Stomach smooth muscle (tissue), 2 donors: ENCODE measurements around the gene NTRK3.

Experiments
- H3K27ac ChIP-seq: one replicate; pipeline ENCODE4 v1.7.0; 2013; ENCODE audit warnings: mild to moderate bottlenecking, low read length, inconsistent platforms
- H3K27me3 ChIP-seq, 2 donors: one replicate each; pipeline ENCODE4 v1.7.0; 2013; ENCODE audit warnings: low read length in 2 of 2; ENCODE audit not compliant: insufficient read depth in 2 of 2, control insufficient read depth in 1 of 2
- H3K36me3 ChIP-seq, 2 donors: one replicate each; pipeline ENCODE4 v1.7.0; 2013; ENCODE audit warnings: low read length in 2 of 2; ENCODE audit not compliant: control insufficient read depth in 2 of 2, insufficient read depth in 2 of 2
- H3K4me1 ChIP-seq: one replicate; pipeline ENCODE4 v1.7.0; 2013; ENCODE audit warnings: low read length; ENCODE audit not compliant: control insufficient read depth, insufficient read depth
- H3K4me3 ChIP-seq, 2 donors: one replicate each; pipeline ENCODE4 v1.7.0; 2013; ENCODE audit warnings: low read length in 2 of 2
- H3K9ac ChIP-seq, 2 donors: one replicate each; pipeline ENCODE4 v1.7.0; 2013; ENCODE audit warnings: low read length in 2 of 2, mild to moderate bottlenecking in 1 of 2
- H3K9me3 ChIP-seq, 2 donors: one replicate each; pipeline ENCODE4 v1.7.0; 2013; ENCODE audit warnings: low read length in 2 of 2; ENCODE audit not compliant: control insufficient read depth in 2 of 2
- donor health status: healthy.
- donor health status: Pancreatic carcinoma.

NTRK3 gene

DNA sequence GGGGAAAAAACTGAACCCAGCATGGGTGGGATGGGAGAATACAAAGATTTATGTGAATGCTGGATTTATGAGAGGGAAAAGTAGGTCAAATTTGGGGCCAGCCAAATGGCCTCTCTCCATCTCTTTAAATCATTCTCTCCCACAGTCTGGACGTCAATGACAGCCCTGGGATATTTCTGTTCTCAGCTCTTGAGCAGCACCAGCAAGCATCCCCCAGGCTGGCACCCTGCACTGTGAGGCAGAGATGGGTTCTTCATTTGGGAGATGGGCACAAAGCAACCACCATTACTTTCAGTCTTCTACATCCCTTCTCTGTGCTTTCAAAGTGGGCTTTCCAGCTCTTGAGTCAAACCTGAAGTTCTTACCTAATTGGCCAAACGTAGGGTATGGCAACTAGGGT is 321.0 kb downstream of the NTRK3 start:
- no peaks in the 10 kb centered on the region for H3K9me3 ChIP-seq
- H3K36me3 ChIP-seq, result no peaks in the 10 kb centered on the region

DNA sequence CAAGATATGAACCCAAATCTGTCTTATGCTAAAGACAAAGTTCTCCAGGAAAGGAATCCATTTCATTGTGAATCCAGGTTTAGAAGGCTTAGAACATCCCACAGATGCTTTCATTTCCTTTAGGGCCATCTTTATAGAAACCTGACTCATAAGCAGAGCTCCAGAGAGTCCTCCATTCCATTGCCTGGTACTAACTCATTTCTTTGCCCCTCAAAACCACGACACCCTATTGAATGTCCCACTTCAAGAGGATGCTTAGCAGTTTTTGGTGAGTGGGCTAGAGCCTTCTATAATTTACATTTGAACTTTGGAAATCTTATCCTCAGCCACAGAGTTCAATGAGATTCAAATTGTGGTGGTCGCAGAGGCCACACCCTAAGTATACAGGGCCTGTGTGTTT is 325.0 kb downstream of the NTRK3 start:
- no peaks in the 10 kb centered on the region for H3K4me1 ChIP-seq

More for the DNA sequence above, 321.0 kb downstream of the NTRK3 start:
- no peaks in the 10 kb centered on the region for H3K4me1 ChIP-seq
- H3K27me3 ChIP-seq, result peaks cover 0 to 5% of the 10 kb centered on the region in 2 donors
- H3K27ac ChIP-seq, result no peak overlapping the region
- H3K4me3 ChIP-seq, result no peak overlapping the region
- no peak overlapping the region for H3K9ac ChIP-seq

DNA sequence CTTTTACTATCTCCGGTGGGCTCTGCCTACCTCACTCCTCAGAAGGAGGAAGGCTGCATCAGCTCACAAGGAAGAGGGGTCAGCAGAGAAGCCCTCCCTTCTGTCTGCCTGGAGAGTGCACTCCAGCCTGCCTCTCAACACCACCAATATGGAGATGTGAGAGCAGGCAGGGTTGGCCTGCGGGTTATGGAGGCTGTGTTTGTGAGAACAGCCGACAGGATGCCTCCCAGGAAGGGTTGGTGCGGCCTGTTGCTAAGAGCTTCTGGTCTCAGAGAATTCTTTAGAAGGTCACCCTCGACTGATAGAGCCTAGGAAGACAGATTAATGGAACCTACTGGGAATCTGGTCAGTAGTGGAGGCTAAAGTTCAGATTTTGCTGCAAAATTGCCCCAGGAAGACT is 326.1 kb downstream of the NTRK3 start:
- H3K27ac ChIP-seq, result no peak overlapping the region
- H3K27me3 ChIP-seq, result no peaks in the 10 kb centered on the region
- H3K9me3 ChIP-seq, result no peaks in the 10 kb centered on the region
- H3K9ac ChIP-seq, result no peak overlapping the region
- H3K36me3 ChIP-seq, result no peaks in the 10 kb centered on the region
- no peak overlapping the region for H3K4me3 ChIP-seq
- no peaks in the 10 kb centered on the region for H3K4me1 ChIP-seq

More for the DNA sequence above, 325.0 kb downstream of the NTRK3 start:
- Histone ChIP-seq H3K9ac (no peak overlapping the region), H3K4me3 (no peak overlapping the region), H3K27ac (no peak overlapping the region), H3K27me3 (peaks cover 0 to 5% of the 10 kb centered on the region in 2 donors), H3K36me3 (no peaks in the 10 kb centered on the region), H3K9me3 (no peaks in the 10 kb centered on the region)

DNA sequence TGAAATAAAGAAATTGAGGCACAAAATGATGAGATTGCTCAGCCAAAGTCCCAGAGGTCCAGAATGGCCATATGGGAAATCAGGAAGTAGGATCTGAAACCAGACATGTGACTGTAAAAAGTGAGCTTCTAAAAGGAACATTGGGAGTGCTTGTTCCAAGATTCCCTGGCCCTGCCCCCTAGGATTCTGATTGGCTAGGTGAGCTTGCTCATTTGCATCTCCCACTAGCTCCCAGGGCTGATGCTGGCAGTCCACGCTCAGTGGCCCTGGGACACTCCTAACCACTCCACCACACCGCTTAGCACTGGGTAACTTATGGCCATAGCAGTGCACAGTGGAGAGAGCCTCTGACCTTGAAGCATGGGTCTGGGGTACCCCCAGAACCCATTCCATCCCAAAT is 326.7 kb downstream of the NTRK3 start:
- Histone ChIP-seq H3K9ac (no peak overlapping the region), H3K27ac (no peak overlapping the region), H3K27me3 (no peaks in the 10 kb centered on the region), H3K4me1 (no peaks in the 10 kb centered on the region), H3K9me3 (no peaks in the 10 kb centered on the region), H3K36me3 (no peaks in the 10 kb centered on the region), H3K4me3 (no peak overlapping the region)

DNA sequence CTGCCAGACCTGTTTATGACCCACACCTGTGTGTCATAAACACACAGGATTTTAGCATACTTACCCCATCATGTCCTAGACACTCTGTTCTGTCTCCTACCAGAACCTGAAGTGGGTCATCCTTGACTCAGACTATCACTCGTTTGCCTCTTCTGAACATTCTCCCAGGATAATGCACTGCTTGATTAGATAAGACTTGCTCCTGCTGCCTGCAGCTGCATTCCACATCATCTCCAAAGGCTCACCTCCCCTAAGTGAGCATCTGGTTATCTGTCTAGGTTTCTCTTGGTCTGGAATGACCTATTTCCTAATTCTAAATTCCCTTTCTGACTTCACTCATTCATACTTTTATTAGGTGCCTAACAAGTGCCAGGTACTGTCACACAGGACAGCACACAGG is 332.1 kb downstream of the NTRK3 start:
- H3K27me3 ChIP-seq, result no peaks in the 10 kb centered on the region
- H3K4me1 ChIP-seq, result no peaks in the 10 kb centered on the region
- H3K36me3 ChIP-seq, result no peaks in the 10 kb centered on the region
- H3K4me3 ChIP-seq, result no peak overlapping the region
- H3K9ac ChIP-seq, result no peak overlapping the region
- no peak overlapping the region for H3K27ac ChIP-seq
- H3K9me3 ChIP-seq, result no peaks in the 10 kb centered on the region

DNA sequence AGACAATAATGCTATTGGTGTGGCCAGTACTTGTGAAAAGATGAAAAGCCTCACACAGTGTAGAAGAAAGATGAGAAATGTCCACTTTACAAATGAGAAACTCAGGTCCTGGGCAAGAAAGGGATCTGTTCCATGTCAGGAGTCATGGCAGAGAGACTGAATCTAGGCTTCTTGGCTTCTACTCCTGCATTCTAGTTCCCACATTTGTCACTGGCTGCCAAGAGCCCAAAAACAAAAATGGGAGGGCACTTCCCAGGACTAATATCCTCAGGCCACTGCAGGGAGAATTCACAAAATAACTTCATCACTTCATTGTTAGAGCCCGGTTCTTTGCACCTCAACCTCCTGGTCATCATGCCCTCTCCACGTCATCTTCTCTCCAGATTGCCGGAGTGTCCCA is 337.5 kb downstream of the NTRK3 start:
- peaks cover 3% of the 10 kb centered on the region for H3K4me1 ChIP-seq
- H3K36me3 ChIP-seq, result no peaks in the 10 kb centered on the region
- no peak overlapping the region for H3K9ac ChIP-seq
- H3K27ac ChIP-seq, result no peak overlapping the region
- no peak overlapping the region for H3K4me3 ChIP-seq
- H3K9me3 ChIP-seq, result no peaks in the 10 kb centered on the region
- H3K27me3 ChIP-seq, result no peaks in the 10 kb centered on the region

DNA sequence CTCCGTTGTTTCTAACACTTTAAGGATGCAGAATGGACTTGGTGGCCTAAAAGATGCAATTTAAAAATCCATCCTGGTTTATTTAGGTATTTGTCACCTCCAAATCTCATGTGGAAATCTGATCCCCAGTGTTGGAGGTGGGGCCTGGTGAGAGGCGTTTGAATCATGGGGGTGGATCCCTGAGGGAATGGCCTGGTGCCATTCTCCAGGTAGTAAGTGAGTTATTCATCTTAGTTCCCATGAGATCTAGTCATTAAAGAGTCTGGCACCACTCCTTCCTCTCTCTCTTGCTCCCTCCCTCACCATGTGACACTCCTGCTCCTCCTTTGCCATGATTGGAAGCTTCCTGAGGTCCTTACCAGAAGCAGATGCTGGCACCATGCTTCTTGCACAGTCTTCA is 339.1 kb downstream of the NTRK3 start:
- no peak overlapping the region for H3K27ac ChIP-seq
- H3K9me3 ChIP-seq, result no peaks in the 10 kb centered on the region
- no peaks in the 10 kb centered on the region for H3K27me3 ChIP-seq
- H3K4me1 ChIP-seq, result peaks cover 3% of the 10 kb centered on the region
- no peaks in the 10 kb centered on the region for H3K36me3 ChIP-seq
- no peak overlapping the region for H3K4me3 ChIP-seq
- H3K9ac ChIP-seq, result no peak overlapping the region

DNA sequence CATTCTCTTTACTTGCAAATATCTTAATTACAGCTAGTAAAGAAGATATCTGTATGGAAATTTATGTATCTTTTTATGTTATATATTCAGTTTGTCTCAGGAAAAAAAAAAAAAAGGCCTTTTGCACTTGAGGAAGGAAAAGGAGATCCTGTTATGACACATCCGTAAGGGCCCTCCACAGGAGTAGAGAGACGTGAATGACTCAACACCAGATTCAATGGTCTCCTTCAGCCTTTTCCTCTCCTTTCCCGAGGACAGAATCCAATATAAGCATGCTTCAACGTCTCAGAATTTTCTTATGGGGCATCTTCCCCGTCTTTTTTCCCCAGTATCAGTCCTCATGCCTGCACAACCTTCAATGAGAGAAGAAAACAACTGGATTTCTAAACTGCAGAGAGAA is 340.3 kb downstream of the NTRK3 start:
- Histone ChIP-seq H3K36me3 (no peaks in the 10 kb centered on the region), H3K9ac (no peak overlapping the region), H3K27me3 (no peaks in the 10 kb centered on the region), H3K27ac (no peak overlapping the region), H3K9me3 (no peaks in the 10 kb centered on the region), H3K4me1 (peaks cover 3% of the 10 kb centered on the region), H3K4me3 (no peak overlapping the region)

DNA sequence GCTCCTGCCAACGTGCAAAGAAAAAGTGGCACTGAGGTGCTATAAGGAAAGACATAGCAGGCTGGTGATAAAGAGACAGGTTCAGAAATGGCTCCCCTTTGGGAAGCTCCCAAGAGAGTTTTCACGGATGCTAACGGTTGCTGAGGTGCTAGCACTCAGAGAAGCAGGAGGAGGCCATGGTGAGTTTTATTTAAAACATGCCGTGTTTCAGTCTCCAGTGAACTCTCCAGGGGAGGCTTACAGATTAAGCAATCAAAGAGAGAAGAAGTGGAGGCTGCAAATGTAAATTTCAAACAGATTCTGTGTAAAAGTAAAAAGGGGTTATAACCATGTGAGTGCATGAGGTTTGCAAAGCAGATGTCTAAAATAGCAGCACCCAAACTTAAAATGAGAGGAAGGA is 346.2 kb downstream of the NTRK3 start:
- H3K27ac ChIP-seq, result no peak overlapping the region

DNA sequence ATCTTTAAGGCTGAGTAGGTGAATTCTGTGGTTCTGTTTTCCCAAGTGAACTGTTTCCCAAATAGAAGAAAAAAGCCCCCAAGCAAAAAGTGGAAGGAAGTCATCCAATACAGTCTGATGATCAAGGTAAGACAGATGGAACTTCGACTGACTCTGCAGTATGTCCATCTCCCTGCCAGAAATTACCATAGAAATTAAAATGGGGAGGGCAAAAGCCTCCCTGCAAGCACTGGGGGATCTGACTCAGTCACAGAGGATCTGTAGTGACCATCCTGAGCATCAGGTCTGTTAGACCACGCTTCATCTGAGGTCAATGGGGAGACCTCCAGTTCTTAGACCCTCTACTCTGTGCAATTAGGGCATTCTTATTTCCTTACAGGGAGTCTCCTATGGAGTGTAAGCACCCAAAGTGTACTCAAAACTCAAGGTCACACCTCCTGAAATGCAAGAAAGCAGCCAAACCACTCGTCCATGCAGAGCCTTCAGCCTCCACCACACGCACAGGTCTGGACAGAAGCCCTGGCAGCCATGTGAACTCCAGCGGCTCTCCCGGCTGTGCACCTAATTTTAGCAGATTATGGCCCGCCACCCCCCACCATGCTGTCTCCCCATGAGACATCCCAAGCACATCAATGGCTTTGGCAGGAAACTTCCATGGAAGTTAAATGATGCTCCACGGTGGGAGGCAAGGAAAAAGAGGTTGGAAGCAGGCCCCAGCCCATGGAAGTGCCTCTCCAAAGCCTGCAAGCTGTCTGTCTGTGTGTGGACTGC is 348.7 kb downstream of the NTRK3 start:
- Histone ChIP-seq H3K9ac (no peak overlapping the region), H3K27me3 (peaks cover 3% of the 10 kb centered on the region in 2 donors), H3K9me3 (peaks cover 0 to 2% of the 10 kb centered on the region in 2 donors), H3K4me3 (no peak overlapping the region), H3K36me3 (no peaks in the 10 kb centered on the region), H3K4me1 (no peaks in the 10 kb centered on the region), H3K27ac (no peak overlapping the region)

More for the DNA sequence above, 346.2 kb downstream of the NTRK3 start:
- H3K36me3 ChIP-seq, result no peaks in the 10 kb centered on the region
- peaks cover 0 to 2% of the 10 kb centered on the region in 2 donors for H3K9me3 ChIP-seq
- no peak overlapping the region for H3K9ac ChIP-seq
- H3K27me3 ChIP-seq, result peaks cover 3% of the 10 kb centered on the region in 2 donors
- no peak overlapping the region for H3K4me3 ChIP-seq
- no peaks in the 10 kb centered on the region for H3K4me1 ChIP-seq

DNA sequence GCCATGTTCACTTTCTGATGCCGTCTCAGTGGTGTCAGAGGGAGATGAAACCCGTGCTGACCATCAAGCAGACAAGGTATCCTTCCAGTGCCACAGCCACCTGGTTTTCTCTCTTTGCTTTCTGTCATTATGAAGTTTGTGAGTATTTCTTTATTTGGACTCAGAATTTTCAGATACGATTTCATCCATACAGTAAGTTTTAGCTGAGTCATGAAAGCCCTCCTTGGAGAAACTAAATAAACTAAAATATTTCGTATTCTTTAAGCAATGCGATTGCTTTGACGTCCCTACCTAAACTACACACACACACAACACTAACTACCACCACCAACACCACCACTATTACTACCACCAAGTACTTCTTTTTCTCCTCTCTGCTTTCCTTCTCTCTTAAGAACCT is 350.1 kb downstream of the NTRK3 start:
- H3K9me3 ChIP-seq, result peaks cover 0 to 2% of the 10 kb centered on the region in 2 donors
- H3K36me3 ChIP-seq, result no peaks in the 10 kb centered on the region
- H3K4me3 ChIP-seq, result no peak overlapping the region
- peaks cover 3% of the 10 kb centered on the region in 2 donors for H3K27me3 ChIP-seq
- H3K9ac ChIP-seq, result no peak overlapping the region
- no peaks in the 10 kb centered on the region for H3K4me1 ChIP-seq
- no peak overlapping the region for H3K27ac ChIP-seq
